Measurements from ENCODE around the gene AVPR2.

The AVPR2 gene

DNA sequence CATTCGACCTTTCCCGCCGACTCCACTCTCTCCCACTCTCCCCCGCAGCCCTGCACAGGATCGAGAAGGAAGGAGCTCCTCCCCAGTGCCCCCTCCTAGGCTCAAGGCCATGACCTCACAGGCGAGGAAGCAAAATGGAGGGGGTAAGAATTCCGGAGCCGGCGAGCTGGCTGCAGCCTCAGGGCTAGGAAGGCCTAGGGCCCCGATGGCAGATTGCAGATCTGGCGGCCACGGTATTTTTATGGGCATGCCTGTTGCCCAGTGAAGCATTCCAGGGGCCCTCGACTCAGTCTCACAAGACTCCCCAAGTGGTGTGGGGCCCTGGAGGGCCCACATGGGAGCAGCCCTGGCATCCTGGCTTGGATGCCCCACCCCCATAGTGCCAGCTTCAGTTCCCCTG lies 17.6 kb upstream of the AVPR2 start:
- DNase-seq, result no peak

GRCh38 chrX:153887385-153887784 lies 17.1 kb upstream of the AVPR2 start:
- no peak for DNase-seq

GRCh38 chrX:153888344-153888743 lies 16.1 kb upstream of the AVPR2 start:
- DNase-seq, result no peak

DNA sequence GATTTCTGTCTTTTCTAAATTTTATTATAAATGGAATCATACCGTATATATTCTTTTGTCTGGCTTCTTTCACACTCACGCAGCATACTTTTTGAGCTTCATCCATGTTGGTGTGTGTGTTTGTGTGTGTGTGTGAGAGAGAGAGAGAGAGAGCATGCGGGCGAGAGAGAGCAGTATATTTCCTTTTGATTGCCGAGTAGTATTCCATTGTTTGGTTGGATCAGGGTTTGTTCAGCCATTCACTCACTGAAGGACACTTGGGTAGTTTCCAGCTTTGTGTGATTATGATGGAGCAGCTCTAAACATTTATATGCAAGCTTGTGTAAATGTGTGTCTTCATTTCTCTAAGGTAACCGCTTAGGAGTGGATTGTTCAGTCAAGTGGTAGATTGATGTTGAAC lies 15.3 kb upstream of the AVPR2 start:
- DNase-seq, result no peak

GRCh38 chrX:153897899-153898298 lies 6.6 kb upstream of the AVPR2 start:
- DNase-seq, result no peak

DNA sequence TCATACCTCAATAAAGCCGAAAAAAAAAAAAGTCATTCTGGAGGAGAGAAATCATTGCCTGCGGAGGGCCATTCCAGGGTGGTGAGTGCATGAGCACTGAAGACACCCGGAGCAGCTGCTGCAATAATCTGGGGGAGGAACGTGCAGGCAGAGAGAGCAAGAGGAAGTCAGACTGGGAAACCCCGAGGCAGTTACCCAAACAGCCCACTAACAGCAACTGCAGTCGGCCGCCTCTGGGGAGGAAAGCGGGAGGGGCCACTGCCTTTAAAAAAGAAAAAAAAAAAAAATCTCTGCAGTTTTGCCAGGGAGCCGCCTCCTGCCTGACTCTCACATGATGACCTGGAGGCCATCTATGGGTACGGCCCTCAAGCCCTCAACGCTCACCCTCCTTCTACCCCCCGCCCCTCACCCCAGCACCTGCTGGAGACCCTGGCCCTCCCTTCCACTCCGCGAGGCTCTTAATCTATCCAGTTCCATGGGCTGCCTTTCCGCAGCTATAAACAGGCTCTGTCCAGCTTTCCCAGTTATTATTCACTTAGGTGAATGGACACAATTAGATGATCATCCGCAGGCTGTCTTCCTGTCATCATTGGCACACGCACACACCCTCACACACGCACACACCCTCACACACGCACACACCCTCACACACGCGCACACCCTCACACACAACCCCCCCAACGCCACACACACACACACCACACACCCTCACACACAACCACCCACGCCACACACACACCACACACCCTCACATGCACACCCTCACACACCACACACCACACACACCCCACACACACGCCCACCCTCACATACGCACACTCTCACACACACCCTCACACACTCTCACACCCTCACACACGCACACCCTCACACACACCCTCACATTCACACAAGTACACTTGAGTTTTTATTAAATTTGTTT lies 3.4 kb upstream of the AVPR2 start:
- peak; percentile 83 for DNase-seq

DNA sequence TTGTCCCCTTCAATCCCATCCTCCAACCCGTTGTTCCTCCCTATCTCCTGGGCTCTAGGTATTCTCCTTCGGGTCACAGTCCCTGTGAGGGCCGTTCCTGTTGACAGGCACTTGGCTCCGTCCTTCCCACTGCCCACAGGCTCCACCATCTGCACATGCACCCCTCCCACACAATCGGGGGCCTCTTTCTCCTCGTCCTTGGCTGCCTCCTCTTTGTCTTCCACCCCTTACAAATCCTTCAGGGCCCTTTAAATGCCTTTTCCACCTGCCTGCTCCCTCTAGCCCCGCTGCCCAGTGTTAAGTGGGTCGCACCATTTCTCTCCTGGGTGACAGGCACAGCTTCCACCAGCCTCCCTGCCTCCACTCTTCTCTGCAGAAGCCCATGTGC lies 2.7 kb upstream of the AVPR2 start:
- DNase-seq, result no peak

- DNase-seq, result no peak
Measured at GRCh38 chrX:153902385-153902784, 2.1 kb upstream of the AVPR2 start.

- DNase-seq, result no peak
Measured at GRCh38 chrX:153903238-153903980, 1.1 kb upstream of the AVPR2 start.

DNA sequence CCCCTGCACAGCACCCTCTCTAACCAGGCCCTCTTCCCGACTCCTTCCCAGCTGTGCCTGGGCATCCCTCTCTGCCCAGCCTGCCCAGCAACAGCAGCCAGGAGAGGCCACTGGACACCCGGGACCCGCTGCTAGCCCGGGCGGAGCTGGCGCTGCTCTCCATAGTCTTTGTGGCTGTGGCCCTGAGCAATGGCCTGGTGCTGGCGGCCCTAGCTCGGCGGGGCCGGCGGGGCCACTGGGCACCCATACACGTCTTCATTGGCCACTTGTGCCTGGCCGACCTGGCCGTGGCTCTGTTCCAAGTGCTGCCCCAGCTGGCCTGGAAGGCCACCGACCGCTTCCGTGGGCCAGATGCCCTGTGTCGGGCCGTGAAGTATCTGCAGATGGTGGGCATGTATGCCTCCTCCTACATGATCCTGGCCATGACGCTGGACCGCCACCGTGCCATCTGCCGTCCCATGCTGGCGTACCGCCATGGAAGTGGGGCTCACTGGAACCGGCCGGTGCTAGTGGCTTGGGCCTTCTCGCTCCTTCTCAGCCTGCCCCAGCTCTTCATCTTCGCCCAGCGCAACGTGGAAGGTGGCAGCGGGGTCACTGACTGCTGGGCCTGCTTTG lies 1.1 kb downstream of the AVPR2 start:
- DNase-seq, result no peak

DNA sequence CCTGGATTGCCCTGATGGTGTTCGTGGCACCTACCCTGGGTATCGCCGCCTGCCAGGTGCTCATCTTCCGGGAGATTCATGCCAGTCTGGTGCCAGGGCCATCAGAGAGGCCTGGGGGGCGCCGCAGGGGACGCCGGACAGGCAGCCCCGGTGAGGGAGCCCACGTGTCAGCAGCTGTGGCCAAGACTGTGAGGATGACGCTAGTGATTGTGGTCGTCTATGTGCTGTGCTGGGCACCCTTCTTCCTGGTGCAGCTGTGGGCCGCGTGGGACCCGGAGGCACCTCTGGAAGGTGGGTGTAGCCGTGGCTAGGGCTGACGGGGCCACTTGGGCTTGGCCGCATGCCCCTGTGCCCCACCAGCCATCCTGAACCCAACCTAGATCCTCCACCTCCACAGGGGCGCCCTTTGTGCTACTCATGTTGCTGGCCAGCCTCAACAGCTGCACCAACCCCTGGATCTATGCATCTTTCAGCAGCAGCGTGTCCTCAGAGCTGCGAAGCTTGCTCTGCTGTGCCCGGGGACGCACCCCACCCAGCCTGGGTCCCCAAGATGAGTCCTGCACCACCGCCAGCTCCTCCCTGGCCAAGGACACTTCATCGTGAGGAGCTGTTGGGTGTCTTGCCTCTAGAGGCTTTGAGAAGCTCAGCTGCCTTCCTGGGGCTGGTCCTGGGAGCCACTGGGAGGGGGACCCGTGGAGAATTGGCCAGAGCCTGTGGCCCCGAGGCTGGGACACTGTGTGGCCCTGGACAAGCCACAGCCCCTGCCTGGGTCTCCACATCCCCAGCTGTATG lies 1.8 kb downstream of the AVPR2 start:
- no peak for DNase-seq

DNA sequence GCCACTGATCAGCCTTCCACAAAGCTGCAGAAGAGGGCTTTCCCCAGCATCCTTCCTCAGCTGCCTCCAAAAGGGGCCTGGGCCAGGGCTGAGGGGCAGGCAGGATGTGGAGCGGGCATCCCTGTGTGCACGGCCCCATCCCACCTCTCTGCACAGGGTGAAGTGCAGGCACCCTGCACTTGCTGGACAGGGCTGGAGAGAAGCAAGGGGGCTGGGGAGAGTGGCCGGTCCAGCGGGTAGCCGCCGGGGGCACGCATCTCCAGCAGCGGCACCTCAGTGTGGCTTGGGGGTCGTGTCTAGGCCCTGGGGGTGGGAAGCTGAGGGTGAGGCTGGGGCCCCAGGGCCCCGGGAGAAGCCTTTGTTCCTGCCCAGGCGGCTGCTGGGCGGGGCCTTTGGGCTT lies 3.0 kb downstream of the AVPR2 start:
- DNase-seq, result no peak

DNA sequence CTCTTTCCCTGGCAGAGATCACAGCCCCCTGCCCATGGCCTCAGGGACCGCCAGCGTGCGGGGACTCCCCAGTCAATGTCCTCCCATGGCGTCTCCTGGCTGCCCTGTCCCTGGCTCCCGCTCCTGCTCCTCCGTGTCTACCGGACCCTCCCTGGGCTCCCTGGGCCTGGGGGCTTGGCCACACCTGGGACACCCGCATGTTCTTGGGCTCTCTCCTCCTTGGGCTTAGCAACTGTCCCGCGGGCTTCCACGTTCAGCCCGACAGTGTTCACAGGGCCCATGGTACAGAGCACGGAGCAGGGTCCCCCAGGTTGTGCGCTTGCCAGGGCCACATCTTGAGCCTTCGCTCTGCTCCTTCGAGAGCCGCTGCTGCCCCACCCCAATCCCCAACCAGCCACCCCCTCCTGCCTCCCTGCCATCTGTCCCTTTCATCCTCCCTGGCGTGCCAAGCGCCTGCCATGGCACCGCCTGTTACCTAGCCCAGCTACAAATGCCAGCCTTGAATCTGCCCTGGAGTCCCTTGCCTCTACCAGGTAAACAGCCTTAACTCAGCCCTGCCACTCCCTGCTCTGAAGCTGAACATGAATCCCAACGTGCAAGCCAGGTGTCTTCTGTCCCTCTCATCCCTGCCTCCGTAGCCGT lies 3.9 kb downstream of the AVPR2 start:
- DNase-seq, result no peak

GRCh38 chrX:153909024-153909979 lies 4.8 kb downstream of the AVPR2 start:
- no peak for DNase-seq

DNA sequence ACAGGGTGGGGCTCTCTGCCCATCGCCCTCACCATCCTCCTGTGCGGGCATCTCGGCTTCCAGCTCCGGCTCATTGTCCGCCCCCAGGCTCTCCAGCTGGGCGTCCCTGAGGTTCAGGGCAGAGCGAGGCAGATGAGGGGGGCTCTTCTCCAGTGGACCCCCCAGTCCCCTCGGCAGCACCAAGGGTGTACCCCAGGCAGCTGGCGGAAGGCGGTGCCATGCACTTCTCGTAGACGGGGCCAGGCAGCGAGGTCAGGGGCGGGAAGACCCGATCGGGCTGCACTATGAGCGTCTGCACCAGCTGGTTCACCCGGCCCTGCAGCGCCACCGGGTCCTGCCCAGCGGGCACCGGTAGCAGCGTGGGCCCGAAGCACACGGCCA lies 5.5 kb downstream of the AVPR2 start:
- DNase-seq, result no peak

GRCh38 chrX:153910446-153910845 lies 6.0 kb downstream of the AVPR2 start:
- DNase-seq, result no peak

- DNase-seq, result no peak
Measured at GRCh38 chrX:153911798-153912197, 7.3 kb downstream of the AVPR2 start.

- DNase-seq, result no peak
Measured at GRCh38 chrX:153913211-153913610, 8.7 kb downstream of the AVPR2 start.

DNA sequence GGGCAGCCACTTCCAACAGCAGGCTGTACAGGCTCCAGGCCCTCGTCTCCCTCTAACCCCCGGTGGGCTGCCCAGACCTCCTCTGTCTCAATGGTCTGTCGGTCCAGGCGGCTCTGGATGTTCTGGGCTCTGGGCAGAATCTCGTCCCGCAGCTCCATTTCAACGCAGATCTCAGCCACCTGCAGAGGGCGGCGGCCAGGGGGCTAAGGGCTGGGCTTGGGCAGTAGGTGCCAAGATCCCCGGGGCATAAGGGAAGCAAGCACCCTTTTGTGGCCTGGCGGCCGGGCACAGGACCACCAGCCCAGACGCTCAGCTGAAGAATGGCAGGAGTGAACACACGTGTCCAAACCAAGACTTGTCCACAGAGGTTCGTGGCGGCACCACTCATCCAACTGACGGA lies 9.2 kb downstream of the AVPR2 start:
- no peak for DNase-seq

DNA sequence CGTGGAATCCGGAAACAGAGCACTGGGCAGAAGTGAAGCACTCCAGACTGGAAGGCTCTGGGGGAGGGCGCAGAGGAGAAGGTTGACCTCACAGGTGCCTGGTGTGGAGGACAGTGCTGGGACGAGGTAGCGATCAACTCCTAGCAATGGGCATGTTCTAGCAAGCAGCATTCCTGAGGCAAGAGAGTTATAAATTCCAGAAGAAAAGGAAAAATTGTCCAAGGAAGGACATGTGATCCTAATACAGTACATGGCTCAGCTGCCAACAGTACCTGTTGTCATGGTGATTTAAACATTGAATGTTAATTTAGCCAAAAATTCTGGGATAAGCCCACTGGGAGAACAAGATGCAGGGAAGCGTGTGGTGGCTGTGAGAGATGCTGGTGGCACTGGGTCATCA lies 13.4 kb downstream of the AVPR2 start:
- no peak for DNase-seq

DNA sequence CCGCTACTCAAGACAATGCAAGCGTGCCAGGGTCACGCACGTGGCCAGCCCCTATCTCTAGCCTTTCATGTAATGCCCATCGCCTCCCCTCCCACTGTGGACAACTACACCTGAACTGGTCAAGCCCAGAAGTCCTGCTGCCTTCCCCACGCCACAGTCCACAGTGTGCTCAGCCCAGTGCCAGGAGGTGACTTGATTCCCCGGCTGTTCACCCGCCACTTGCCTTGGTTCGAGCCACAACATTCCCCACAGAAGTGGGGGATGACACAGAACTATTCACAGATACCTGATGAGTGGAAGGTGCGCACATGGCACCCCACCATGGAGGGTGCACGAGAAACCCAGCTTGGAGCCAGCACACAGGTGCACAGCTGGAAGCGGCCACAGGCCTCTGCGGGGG lies 14.8 kb downstream of the AVPR2 start:
- DNase-seq, result no peak

Measured in fibroblast of skin of right quadriceps (primary cell).